ENCODE results near the gene ROGDI.
"Not testable (repeated sequence)": the region's sequence is repeated elsewhere in the genome, so short reads cannot be mapped to it uniquely, and the experiment has no call there.

ROGDI gene

DNA sequence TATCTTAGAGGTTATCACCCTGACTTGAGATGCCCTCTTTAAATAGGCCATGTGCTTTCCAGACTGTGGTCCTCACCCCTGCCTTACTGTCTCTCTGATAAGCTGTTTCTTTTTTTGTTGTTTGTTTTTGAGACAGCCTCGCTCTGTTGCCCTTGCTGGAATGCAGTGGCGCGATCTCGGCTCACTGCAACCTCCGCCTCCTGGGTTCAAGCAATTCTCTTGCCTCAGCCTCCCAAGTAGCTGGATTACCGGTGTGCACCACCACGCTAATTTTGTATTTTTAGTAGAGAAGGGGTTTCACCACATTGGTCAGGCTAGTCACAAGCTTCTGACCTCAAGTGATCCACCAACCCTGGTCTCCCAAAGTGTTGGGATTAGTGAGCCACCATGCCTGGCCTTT is 13.5 kb downstream of the ROGDI start:
- DNase-seq, result no peak

DNA sequence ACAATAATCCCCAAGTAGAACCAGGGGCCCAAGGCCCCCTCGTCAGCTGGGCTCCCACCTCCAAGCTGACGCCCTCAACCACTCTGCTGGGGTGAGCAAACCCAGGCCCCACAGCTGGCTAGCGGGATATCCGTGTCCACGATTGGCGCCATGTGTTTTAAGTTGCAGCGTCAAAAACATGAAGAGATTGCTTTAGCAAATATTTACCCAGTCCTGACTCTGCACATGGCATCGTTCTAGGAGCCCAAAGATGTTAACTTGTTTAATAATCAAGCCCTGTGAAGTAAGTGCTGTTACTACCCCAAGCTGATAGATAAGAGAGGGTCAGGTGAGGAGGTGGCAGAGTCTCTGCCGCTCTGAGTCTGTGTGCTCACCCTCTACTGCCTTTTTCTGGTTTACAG is 13.9 kb downstream of the ROGDI start:
- DNase-seq, result no peak

DNA sequence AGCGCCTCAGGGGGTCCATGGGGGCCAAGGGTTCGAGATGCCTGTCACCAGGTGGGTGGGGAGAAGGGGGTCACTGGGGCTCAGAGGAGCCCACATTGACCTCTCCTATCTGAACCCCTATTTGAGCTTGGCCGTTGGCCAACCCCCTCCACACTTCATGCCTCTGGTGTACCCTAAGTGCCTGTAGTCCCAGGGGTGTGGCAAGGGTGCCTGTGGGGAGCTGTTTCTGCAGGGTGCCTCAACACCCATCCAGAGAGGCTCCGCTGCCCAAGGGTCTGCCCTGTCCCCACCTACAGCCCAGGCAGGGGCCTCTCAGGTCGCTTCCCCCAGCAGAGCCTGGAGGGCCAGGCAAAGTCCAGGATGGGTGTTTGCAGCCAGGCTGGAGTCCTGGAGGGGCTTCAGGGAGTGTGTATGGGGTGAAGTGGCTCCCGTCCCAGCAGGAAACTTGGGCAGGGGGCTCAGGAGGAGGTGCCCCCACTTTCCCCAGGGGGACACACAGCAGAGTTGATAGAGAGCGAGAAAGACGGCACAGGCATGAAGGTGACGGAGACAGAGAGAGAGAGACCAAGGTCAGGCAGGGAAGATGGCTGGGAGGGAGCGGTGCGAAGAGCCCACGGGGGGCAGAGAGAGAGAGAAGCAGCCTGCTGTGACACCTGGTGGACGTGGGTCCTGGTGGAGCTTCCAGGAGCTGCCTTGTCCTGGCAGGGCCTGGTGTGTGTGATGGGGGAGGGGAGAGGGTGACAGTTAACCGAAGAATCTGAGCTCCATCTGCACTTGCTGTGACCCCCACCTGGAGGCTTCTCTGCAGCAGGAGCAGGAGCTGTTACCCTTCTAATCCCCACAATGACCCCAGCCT is 14.6 kb downstream of the ROGDI start, which contains the start of gene SEPTIN12:
TSS of gene SEPTIN12 (minus strand) at position 719 of the 856 bp plus-strand sequence. CDS start at position 19, 700 bp downstream.
- DNase-seq, result no peak

DNA sequence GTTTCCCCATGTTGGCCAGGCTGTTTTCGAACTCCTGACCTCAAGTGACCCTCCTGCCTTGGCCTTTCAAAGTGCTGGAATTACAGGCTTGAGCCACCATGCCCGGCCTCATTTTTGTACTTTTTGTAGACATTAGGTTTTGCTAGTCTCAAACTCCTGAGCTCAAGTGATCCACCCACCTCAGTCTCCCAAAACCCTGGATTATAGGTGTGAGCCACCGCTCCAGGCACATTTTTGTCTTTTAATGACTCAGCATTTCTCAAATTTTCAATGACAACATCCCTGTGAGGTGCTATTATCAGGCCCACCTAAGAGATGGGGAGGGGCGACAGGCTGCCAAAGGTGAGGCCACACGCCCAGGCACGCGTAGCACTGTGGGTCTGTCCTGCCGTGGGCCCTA is 15.4 kb downstream of the ROGDI start:
- DNase-seq, result no peak

DNA sequence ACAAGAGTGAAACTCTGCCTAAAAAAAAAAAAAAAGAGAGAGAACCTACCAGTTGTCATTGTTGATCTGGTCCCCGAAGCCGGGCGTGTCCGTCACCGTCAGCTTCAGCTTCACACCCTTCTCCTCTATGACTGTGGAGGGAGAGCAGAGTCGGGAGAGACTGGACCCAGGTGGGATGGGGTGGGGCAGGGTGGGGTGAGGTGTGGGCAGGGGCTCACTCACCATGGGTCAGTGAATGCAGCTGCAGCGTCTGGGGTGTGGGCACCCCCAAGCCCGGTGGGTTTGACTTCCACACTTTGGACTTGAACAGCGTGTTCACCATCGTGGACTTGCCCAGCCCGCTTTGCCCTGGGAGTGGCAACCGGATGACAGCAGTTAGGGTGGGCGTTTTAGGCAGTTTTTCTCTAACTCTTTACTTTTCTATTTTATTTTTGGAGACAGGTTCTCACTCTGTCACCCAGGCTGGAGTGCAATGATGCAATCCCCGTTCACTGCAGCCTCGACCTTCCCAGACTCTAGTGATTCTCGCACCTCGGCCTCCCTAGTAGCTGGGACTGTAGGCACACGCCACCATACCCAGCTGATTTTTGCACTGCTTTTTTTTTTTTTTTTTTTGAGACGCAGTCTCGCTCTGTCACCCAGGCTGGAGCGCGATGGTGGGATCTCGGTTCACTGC is 16.5 kb downstream of the ROGDI start:
- DNase-seq, result no peak

DNA sequence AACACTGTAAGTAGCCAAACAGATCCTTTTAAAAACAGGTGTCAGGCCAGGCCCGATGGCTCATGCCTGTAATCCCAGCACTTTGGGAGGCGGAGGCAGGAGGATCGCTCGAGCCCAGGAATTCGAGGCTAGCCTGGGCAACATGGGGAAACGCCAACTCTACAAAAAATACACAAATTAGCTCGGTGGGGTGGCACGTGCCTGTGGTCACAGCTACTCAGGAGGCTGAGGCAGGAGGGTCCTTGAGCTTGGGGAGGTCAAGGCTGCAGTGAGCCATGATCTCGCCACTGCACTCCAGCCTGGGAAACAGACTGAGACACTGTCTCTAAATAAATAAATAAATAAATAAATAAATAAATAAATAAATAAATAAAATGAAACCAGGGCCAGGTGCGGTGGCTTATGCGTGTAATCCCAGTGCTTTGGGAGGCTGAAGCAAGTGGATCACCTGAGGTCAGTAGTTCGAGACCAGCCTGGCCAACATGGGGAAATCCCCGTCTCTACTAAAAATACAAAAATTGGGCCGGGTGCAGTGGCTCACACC is 17.9 kb downstream of the ROGDI start:
- not testable (repeated sequence) for DNase-seq

DNA sequence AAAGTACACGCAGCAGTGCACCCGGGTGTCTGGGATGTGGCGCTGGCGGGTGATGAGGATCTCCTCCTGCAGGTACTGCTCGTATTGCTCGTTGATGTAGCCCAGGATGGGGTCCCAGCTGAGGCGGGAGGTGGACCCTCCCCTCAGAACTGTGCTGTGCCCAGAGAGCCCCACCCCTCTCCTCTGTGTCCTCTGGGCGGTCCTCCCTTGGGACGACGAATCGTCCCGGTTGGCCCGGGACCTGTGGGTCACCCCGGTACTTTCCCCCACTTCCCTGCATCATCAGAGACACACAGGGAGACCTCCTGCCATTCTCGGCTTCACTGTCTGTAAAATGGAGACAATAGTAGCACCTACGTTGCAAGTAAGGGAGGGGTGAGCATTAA is 18.5 kb downstream of the ROGDI start:
- DNase-seq, result no peak

DNA sequence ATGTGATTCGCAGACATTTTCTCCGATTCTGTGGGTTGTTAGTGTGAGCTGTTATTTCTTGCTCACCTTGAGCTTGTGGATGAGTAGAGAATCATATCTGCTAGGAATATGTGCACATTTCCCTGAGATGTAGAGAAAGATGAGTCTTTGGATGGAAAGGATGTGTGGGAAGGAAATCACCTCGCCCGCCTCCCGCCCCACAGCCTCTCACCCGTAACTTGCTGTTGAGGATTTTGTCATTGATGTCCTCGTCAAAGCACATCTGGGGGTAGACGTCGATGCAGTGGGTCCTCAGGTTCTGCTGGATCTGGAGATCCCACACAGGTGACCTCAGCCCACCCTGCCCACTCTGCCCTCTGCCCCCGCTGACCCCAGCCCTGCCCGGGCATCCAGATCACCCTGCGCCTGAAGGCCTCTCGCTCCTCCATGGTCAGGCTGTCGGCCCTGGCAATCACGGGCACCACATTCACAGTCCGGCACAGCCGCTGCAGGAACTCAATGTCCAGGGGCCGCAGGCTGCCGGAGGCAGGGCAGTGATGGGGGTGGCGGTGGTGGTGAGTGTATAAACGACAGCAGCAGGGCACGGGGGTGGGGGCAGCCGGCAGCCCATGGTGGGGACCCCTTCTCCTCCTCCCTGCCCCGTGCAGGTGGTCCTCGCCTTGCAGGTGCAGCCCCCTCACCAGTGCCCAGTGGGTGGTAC is 19.0 kb downstream of the ROGDI start:
- DNase-seq, result no peak

DNA sequence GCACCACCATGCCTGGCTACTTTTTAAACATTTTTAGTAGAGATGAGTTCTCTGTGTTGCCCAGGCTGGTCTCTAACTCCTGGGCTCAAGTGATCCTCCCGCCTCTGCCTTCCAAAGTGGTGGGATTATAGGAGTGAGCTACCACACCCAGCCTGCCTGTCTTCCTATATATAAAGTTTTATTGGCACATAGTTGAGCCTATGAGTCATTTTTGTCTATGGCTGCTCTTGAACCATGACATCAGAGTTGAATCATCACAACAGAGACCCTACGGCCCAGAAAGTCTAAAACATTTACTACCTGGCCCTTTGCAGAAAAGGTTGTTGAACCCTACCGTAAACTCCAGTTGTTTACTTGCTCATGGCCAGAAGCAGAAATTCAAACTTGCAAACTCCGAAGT is 22.2 kb downstream of the ROGDI start:
- DNase-seq, result no peak

DNA sequence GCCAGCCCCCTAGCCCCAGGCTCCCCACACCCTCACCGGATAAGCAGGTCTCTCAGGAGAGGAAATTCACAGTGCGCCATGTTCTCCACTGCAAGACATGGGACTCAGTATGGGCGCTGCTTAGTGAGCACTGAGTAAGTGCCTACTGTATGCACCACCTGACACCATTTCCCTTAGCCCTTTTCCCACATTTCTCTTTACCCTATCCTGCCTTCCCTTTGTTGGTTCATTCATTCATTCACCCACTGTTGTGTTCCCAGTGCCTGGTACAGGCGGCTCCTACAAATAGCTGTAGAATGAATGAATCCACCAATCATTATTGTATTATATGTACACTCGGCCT is 24.4 kb downstream of the ROGDI start:
- no peak for DNase-seq

DNA sequence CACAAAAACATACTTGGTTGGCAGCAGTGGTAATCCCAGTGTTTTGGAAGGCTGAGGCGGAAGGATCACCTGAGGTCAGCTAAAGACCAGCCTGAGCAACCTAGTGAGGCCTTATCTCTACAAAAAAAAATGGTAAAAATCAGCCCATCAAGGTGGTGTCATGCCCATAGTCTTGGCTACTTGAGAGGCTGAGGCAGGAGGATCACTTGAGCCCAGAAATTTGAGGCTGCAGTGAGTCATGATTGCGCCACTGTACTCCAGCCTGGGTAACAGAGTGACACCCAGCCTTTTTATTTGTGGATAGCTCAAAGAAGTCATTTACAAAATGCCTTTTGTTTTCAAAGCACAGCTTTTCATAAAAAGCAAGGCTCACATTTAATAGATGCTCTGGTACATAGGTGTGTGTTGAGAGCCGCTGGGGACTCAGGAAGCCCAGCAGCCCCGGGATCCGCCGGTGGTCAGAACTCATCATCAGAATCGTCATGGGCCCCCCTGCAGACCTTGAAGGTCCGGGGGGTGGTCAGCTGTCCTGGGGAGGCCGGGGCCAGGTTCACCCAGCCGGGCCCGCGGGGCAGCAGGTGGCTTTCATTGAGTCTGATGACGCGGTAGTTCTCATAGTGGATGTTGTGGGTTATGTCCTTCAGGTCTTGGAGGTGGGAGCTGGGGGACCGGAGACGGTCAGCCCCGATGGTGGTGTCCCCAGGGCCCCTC is 24.9 kb downstream of the ROGDI start:
- DNase-seq, result no peak

DNA sequence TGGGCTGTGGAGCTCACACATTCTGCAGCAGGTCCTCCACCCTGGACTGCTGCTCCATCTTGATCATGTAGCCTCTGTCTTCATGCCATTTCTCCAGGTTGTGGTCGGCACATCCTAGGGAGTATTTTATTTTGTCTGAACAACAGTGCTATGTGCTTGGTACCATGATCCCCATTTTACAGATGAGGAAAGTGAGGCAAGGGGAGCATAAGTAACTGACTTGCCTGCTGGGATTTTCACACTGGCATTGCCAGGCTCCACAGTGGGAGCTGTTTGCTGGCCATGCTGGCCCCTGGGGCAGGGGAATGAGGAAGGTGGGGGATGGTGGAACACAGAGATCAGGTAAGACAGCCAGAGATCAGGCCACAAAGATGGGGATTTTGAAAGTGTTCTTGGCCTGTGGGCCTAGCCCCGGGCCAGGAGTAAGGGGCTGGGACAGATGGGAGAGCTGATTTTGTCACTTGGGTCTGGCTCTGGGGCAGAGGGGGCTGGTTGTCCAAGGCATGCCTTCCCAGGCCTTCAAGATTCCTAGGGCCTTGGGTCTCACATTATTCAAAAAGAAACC is 26.2 kb downstream of the ROGDI start:
- no peak for DNase-seq

DNA sequence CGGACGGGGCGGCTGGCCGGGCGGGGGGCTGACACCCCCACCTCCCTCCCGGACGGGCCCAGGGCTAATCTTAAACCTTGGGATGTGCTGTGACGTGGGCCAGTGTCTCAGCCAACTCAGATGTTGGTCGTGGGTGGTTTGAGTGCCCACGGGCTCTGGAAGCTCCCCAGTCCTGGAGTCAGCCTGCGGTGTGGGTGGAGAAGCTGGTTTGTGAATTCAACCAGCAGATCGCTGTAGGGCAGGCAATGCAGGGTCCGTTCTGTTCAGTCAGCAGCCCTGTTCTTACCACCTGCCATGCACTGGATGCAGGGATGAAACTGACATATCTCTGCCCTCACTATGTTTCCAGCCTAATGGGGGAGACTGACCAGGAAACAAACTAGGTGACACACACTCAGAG is 27.4 kb downstream of the ROGDI start:
- no peak for DNase-seq

DNA sequence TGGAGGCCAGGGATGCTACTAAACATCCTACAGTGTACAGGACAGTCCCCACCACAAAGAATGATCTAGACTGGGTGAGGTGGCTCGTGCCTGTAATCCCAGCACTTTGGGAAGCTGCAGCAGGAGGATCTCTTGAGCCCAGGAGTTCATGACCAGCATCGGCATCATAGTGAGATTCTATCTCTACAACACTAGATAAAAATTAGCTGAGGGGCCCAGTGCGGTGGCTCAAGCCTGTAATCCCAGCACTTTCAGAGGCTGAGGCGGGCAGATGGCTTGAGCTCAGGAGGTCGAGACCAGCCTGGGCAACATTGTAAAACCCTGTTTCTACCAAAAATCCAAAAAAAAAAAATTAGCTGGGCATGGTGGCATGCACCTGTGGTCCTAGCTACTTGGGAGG is 30.1 kb downstream of the ROGDI start:
- no peak for DNase-seq

DNA sequence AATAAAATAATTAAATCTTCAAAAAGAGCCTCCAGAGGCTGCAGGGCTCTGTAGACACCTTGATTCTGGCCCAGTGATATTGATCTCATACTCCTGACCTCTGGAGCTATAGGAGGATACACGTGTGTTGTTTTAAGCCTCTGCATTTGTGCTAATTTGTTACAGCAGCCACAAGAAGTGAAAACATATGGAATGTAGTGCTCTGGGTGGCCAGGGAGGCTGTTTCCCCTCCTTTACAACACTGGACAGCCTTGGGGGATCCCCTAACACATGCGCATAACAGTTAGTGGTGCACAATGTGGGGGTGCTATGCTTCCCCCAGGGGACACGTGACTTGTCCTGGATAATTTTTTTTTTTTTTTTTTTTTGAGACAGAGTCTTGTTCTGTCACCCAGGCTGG is 30.8 kb downstream of the ROGDI start:
- DNase-seq, result no peak

DNA sequence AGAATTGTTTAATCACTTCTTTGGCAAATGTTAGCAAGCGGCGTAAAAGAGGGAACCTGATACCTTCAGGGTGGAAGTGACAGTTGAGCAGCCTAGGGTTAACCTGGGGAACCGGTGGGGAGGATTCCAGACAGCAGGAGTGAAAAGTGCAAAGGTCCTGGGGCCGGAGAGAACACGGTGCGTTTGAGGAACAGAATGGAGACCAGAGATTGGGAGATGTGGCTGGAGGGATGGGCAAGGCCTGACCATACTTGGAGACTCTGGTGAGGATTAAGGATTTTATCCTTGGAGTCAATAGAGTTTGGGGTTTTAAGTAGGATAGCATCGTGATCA is 33.2 kb downstream of the ROGDI start:
- DNase-seq, result no peak

DNA sequence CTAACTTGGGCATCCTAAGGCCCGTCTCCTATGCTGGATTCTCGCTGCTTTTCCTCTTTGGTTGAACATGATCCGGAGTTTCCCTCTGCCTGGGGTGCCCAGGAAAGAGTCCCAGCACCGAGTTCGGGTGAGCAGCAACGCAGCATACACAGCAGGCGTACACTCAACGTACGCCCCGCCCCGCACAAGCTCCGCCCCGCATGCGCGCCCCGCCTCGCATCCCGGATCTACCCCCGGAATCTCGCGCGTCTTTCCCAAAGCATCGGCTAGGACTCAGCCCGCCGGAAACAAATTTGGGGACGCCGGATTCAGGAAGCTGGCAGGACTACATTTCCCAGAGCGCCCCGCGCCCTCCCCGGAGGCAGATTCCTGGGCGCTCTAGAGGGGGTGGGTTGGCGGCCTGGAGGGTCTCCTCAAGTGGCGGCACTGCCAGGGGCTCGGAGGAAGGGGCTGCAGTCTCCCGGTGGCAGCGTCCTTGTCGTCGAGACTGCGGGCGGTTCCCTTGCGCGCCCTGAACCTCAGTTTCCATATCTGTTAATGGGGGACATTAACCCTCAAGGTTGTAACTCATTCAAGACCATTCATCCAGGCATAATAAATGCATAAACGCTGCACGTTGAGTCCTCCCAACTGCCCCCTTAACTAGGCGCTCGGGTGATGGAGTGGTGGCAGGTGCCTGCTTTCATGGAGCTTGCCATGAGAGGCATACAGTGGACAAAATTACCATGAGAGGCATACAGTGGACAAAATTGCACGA is 33.7 kb downstream of the ROGDI start:
- peak; percentile 87 for DNase-seq

DNA sequence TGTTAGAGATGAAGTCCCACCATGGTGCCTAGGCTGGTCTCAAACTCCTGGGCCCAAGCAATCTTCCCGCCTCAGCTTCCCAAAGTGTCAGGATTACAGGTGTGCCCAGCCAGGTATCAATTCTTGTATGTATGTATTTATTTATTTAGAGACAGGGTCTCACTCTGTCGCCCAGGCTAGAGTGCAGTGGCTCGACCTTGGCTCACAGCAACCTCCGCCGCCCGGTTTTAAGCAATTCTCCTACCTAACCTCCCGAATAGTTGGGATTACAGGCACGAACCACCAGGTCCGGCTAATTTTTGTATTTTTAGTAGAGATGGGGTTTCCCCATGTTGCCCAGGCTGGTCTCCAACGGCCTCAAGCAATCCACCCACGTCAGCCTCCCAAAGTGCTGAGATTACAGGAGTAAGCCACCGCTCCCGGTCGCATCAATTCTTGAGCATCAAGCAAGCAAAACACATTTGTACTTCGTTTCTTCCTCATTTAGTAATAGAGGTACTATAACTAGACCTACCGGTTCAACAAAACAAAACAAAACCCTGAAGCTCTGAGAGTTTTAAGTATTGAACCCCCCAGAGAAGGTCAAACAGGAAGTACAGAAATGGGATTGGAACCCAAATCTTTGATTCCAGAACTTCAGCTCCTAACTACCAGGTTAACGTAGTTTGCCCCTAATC is 34.4 kb downstream of the ROGDI start:
- no peak for DNase-seq

DNA sequence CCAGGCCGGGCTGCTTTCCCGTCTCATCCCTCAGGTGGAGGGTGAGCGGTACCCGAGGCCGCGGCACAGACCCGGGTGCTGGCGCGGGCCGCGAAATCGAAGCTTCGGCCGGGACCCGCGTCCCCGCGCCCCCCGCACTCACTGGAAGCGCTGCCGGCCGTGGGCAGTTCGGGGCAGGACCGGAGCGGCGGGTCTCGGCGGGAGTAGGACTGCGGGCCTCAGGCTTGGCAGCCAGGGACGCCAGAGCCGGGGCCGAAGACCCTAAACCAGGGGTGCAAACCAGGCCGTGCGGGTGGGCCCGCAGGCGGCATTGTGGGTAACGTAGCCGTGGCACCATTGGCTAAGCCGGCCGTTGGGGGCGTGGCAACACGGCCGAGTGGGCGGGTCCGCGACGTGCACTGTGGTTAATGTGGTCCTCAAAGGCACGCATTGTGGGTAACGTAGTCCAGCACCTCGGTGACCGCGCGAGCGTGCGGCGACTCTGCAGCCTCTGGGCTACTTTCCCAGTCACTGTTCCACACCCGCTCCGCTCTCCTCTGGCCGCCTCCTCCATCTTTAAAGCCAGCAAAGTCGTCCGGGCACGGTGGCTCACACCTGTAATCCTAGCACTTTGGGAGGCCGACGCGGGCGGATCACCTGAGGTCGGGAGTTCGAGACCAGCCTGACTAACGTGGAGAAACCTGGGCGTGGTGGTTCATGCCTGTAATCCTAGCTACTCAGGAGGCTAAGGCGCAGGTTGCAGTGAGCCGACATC is 35.4 kb downstream of the ROGDI start, which contains the start of gene ZNF500:
TSS of gene ZNF500 (minus strand) at position 288 of the 754 bp plus-strand sequence. CDS start 1,184 bp downstream, outside the sequence.
- DNase-seq, result peak; percentile 99
